H1 (cell line): ENCODE results near the gene ITGB1BP1. TPM values are rescaled to one million over a fixed set of nuclear protein-coding genes. Genes with fewer than 3 reads are reported as not detected.
A peak's percentile ranks its signal among the peaks of the same experiment; 100 is the strongest.

Experiments
- CTCF ChIA-PET: fragments of 300-600 bp; sonication (Branson Sonifier 250); formaldehyde crosslinking; loops from one replicate; lab custom pipeline; 2021; ENCODE audit not compliant: partially characterized antibody; lab: Charles Lee
- POLR2A ChIA-PET: fragments of 300-600 bp; sonication (Branson Sonifier 250); formaldehyde crosslinking; loops from one replicate; lab custom pipeline; 2021; ENCODE audit warnings: inconsistent platforms; ENCODE audit not compliant: partially characterized antibody; lab: Charles Lee
- DNase-seq, 2 experiments: peaks; one replicate each; pipeline versions ENCODE4 v3.0.0 to v3.0.0-alpha.2; 2010 to 2022; ENCODE audit warnings: low spot score in 2 of 2, low read depth in 1 of 2, mixed read lengths in 1 of 2
- FAIRE-seq: peaks from 2 replicates; lab custom pipeline; 2011; peaks lifted over from hg19 to GRCh38; lab: Jason Lieb, UNC
- H2AFZ ChIP-seq: 2 replicates; pipeline ENCODE4 v1.8.1; 2012; ENCODE audit warnings: low read length, inconsistent platforms
- H2AK5ac ChIP-seq: 2 replicates; pipeline ENCODE4 v1.6.1; 2013; ENCODE audit warnings: low read depth, low read length
- H2BK120ac ChIP-seq: replicated peaks from 2 replicates; pipeline ENCODE3; 2013; ENCODE audit warnings: low read depth, low read length, inconsistent platforms
- H2BK12ac ChIP-seq: 2 replicates; pipeline ENCODE4 v1.6.1; 2013; ENCODE audit warnings: low read depth, low read length
- H2BK15ac ChIP-seq: 2 replicates; pipeline ENCODE4 v1.6.1; 2013; ENCODE audit warnings: low read length
- H2BK20ac ChIP-seq: 2 replicates; pipeline ENCODE4 v1.6.1; 2013; ENCODE audit warnings: low read length
- H2BK5ac ChIP-seq: 2 replicates; pipeline ENCODE4 v1.6.1; 2013; ENCODE audit warnings: low read depth, low read length
- H3K14ac ChIP-seq: 2 replicates; pipeline ENCODE4 v1.6.1; 2013; ENCODE audit warnings: inconsistent platforms; ENCODE audit not compliant: insufficient read length
- H3K18ac ChIP-seq: 2 replicates; pipeline ENCODE4 v1.6.1; 2013; ENCODE audit warnings: low read length; ENCODE audit errors: extremely low read depth
- H3K23ac ChIP-seq: 2 replicates; pipeline ENCODE4 v1.6.1; 2013; ENCODE audit warnings: inconsistent platforms; ENCODE audit not compliant: insufficient read length
- H3K23me2 ChIP-seq: 2 replicates; pipeline ENCODE4 v1.6.1; 2013; ENCODE audit warnings: low read depth, low read length
- H3K27ac ChIP-seq: 2 replicates; pipeline ENCODE4 v1.6.1; 2011; ENCODE audit warnings: low read depth, low read length, inconsistent platforms
- H3K27me3 ChIP-seq, 4 experiments: replicated peaks in 1 of 4; 1 replicate in 1 of 4; 2 replicates in 3 of 4; pipeline versions ENCODE4 v1.6.1 to v1.8.1; 2011 to 2013; ENCODE audit warnings: low read length in 3 of 4, mild to moderate bottlenecking in 3 of 4, inconsistent platforms in 2 of 4, mixed read lengths in 2 of 4, moderate library complexity in 1 of 4; ENCODE audit not compliant: control insufficient read depth in 3 of 4, insufficient read depth in 3 of 4; ENCODE audit errors: extremely low read depth in 1 of 4
- H3K36me3 ChIP-seq, 4 experiments: 2 replicates each; pipeline versions ENCODE4 v1.6.1 to v1.8.1; 2011 to 2013; ENCODE audit warnings: mild to moderate bottlenecking in 4 of 4, low read length in 3 of 4, moderate library complexity in 2 of 4, control low read depth in 1 of 4, inconsistent platforms in 1 of 4; ENCODE audit not compliant: insufficient read depth in 4 of 4, control insufficient read depth in 2 of 4
- H3K4ac ChIP-seq: replicated peaks from 2 replicates; pipeline ENCODE3; 2013; ENCODE audit warnings: low read length, low read depth, mixed read lengths, inconsistent platforms; ENCODE audit not compliant: insufficient read length
- H3K4me1 ChIP-seq, 4 experiments: replicated peaks in 1 of 4; 1 replicate in 1 of 4; 2 replicates in 3 of 4; pipeline versions ENCODE4 v1.6.1 to v1.8.1; 2011 to 2013; ENCODE audit warnings: low read length in 3 of 4, inconsistent platforms in 2 of 4, mixed read lengths in 1 of 4; ENCODE audit not compliant: insufficient read depth in 4 of 4, control insufficient read depth in 3 of 4
- H3K4me2 ChIP-seq, 2 experiments: 2 replicates each; pipeline versions ENCODE4 v1.6.1 to v1.8.1; 2011 to 2013; ENCODE audit warnings: low read depth in 2 of 2, low read length in 2 of 2, control low read depth in 1 of 2, inconsistent platforms in 1 of 2, mild to moderate bottlenecking in 1 of 2; ENCODE audit not compliant: insufficient read depth in 1 of 2
- H3K4me3 ChIP-seq, 4 experiments: fragments of 200-600, 300-600 bp in 1 of 4; sonication (generic), shearing (Covaris generic), sonication (Bioruptor Twin) in 1 of 4; 2 replicates each; pipeline versions ENCODE4 v1.5.1 to v1.8.1; 2011 to 2016; ENCODE audit warnings: low read length in 4 of 4, low read depth in 3 of 4, control low read depth in 2 of 4, inconsistent platforms in 2 of 4, mild to moderate bottlenecking in 2 of 4, mixed read lengths in 1 of 4, moderate library complexity in 1 of 4; ENCODE audit not compliant: insufficient read depth in 2 of 4; ENCODE audit errors: extremely low read depth in 1 of 4
- H3K56ac ChIP-seq: replicated peaks from 2 replicates; pipeline ENCODE3; 2013; ENCODE audit warnings: low read depth, mild to moderate bottlenecking, mixed read lengths, low read length, inconsistent platforms; ENCODE audit not compliant: insufficient read length
- H3K79me1 ChIP-seq: 2 replicates; pipeline ENCODE4 v1.6.1; 2013; ENCODE audit warnings: low read depth, low read length, control low read depth
- H3K79me2 ChIP-seq, 2 experiments: 2 replicates each; pipeline versions ENCODE4 v1.6.1 to v1.8.1; 2012 to 2013; ENCODE audit warnings: low read length in 2 of 2, mild to moderate bottlenecking in 2 of 2, inconsistent platforms in 1 of 2; ENCODE audit not compliant: insufficient read depth in 2 of 2, control insufficient read depth in 1 of 2
- H3K9ac ChIP-seq, 4 experiments: replicated peaks in 1 of 4; 1 replicate in 1 of 4; 2 replicates in 3 of 4; pipeline versions ENCODE4 v1.6.1 to v1.8.1; 2011 to 2013; ENCODE audit warnings: low read depth in 3 of 4, low read length in 3 of 4, control low read depth in 2 of 4, mild to moderate bottlenecking in 2 of 4, moderate library complexity in 2 of 4, inconsistent platforms in 1 of 4; ENCODE audit errors: extremely low read depth in 1 of 4
- H3K9me3 ChIP-seq, 2 experiments: 2 replicates each; pipeline versions ENCODE4 v1.6.1 to v1.8.1; 2012 to 2013; ENCODE audit warnings: mild to moderate bottlenecking in 2 of 2, moderate library complexity in 2 of 2, control low read depth in 1 of 2, inconsistent platforms in 1 of 2, low read depth in 1 of 2, low read length in 1 of 2, mixed read lengths in 1 of 2; ENCODE audit not compliant: insufficient read depth in 2 of 2
- H4K20me1 ChIP-seq, 2 experiments: replicated peaks in 1 of 2; 2 replicates each; pipeline versions ENCODE3 to v1.8.1; 2011 to 2013; ENCODE audit warnings: inconsistent platforms in 2 of 2, low read length in 2 of 2, mild to moderate bottlenecking in 1 of 2; ENCODE audit not compliant: insufficient read depth in 2 of 2, control insufficient read depth in 1 of 2
- H4K5ac ChIP-seq: 2 replicates; pipeline ENCODE4 v1.6.1; 2013; ENCODE audit warnings: low read length, low read depth, mixed read lengths, inconsistent platforms; ENCODE audit not compliant: insufficient read length
- H4K8ac ChIP-seq: 2 replicates; pipeline ENCODE4 v1.8.0; 2013; ENCODE audit warnings: mild to moderate bottlenecking, moderate library complexity, low read length, inconsistent platforms; ENCODE audit not compliant: insufficient read depth; ENCODE audit errors: extremely low read depth
- H4K91ac ChIP-seq: replicated peaks from 2 replicates; pipeline ENCODE3; 2013; ENCODE audit warnings: low read length, mixed read lengths, inconsistent platforms; ENCODE audit not compliant: insufficient read length
- HDAC2 ChIP-seq, 2 experiments: fragments of 300-600 bp in 1 of 2; sonication (generic) in 1 of 2; IDR thresholded peaks; 2 replicates each; pipeline ENCODE4 v1.6.1; 2011 to 2012; ENCODE audit warnings: low read depth in 2 of 2, low read length in 2 of 2, mild to moderate bottlenecking in 2 of 2, moderate library complexity in 2 of 2, borderline replicate concordance in 1 of 2, inconsistent platforms in 1 of 2
- POU5F1 ChIP-seq: IDR thresholded peaks from 2 replicates; pipeline ENCODE4 v1.6.1; 2011; ENCODE audit warnings: low read depth, mild to moderate bottlenecking, low read length, moderate library complexity
- RBBP5 ChIP-seq: IDR thresholded peaks from 2 replicates; pipeline ENCODE4 v1.7.1; 2012; ENCODE audit warnings: low read depth, mild to moderate bottlenecking, inconsistent platforms, low read length, moderate library complexity, borderline replicate concordance
- SAP30 ChIP-seq: fragments of 300-600 bp; sonication (generic); IDR thresholded peaks from 2 replicates; pipeline ENCODE4 v1.7.1; 2012; ENCODE audit warnings: low read length, moderate library complexity, mild to moderate bottlenecking, inconsistent platforms; ENCODE audit not compliant: insufficient read depth, insufficient replicate concordance
- SUZ12 ChIP-seq: fragments of 200-600 bp; sonication (generic); IDR thresholded peaks from 2 replicates; pipeline ENCODE4 v1.6.1; 2012; ENCODE audit warnings: mild to moderate bottlenecking, inconsistent platforms, low read length, moderate library complexity, mixed read lengths
- WGBS, 2 experiments: shearing (Covaris generic) in 1 of 2; methylation state at CpG; one replicate each; pipeline versions ENCODE4 v1.1.6 to v1.1.7; 2013 to 2015; ENCODE audit warnings: low lambda C conversion rate in 2 of 2, mixed read lengths in 2 of 2, inconsistent platforms in 1 of 2, low coverage in 1 of 2, missing lambda C conversion rate in 1 of 2; ENCODE audit not compliant: insufficient replicate concordance in 2 of 2, insufficient coverage in 1 of 2, insufficient read length in 1 of 2; ENCODE audit errors: extremely low coverage in 1 of 2, missing lambda C conversion rate in 1 of 2; 5-methylcytosine and 5-hydroxymethylcytosine counted together
- polyA plus RNA-seq, 7 experiments: library from polyadenylated mRNA; depleted of rRNA in 3 of 7; stranded (reverse) in 5 of 7; unstranded in 2 of 7; fragments of >200 nt in 5 of 7; fragments of 200-250 nt in 2 of 7; gene quantifications; 1 replicate in 5 of 7; 2 replicates in 1 of 7; 4 replicates in 1 of 7; pipeline versions ENCODE4 v1.2.1 to v1.2.3, GENCODE V29; 2011 to 2013; ENCODE audit warnings: missing spikeins in 2 of 7, mixed read lengths in 2 of 7
- total RNA-seq: library from RNA; stranded (reverse); fragmentation: NEBNext Ultra II Directional; extraction: Animal tissue kit (Norgen Biotek cat#: 25700); gene quantifications from 2 replicates; pipeline ENCODE4 v1.2.1, GENCODE V29; 2021
- TF ChIP-seq, protein P1 (sequence below): IDR thresholded peaks from 2 replicates; pipeline ENCODE4 v1.6.1; 2012; ENCODE audit warnings: inconsistent platforms
- TF ChIP-seq, protein P2 (sequence below): IDR thresholded peaks from 2 replicates; pipeline ENCODE4 v1.6.1; 2011; ENCODE audit warnings: low read length, improper control_type of control experiment

Gene ITGB1BP1
- total and polyA plus RNA-seq, 2 of the 8 experiments (the other 6 are each of a cell fraction or from before 2014, with no cell fraction given) = 16.1 to 45.4 TPM

GRCh38 chr2:9422321-9423099, 818 bp downstream of the ITGB1BP1 start:
- Histone ChIP-seq H3K14ac (no peak overlapping the region), H4K5ac (no peak overlapping the region), H2BK5ac (no peak overlapping the region), H3K4ac (no peak overlapping the region), H2BK15ac (no peak overlapping the region), H3K4me1 (peaks cover 5 to 14% (median 8%) of the 10 kb centered on the region in 4 experiments; a peak in 6 of 7 replicates), H3K4me3 (peak overlapping the region; percentile 84 to 98 (median 96)), H2BK20ac (no peak overlapping the region), H2AK5ac (no peak overlapping the region; the same call in 1 of the 2 replicates), H4K8ac (peak overlapping the region; percentile 11), H3K36me3 (no peaks in the 10 kb centered on the region), H3K4me2 (peak overlapping the region; percentile 99 to 100), H2BK12ac (0 out of 2 replicates have a peak overlapping the region, but pooled peaks have one; percentile 65), H4K91ac (no peak overlapping the region), H3K9ac (peak overlapping the region in 1 of 4 experiments; percentile 13; a peak in 5 of 7 replicates), H2BK120ac (no peak overlapping the region), H3K56ac (no peak overlapping the region), H3K79me2 (peaks cover 0 to 41% of the 10 kb centered on the region in 2 experiments; a peak in 3 of 4 replicates), H3K23me2 (peaks cover 12% of the 10 kb centered on the region), H3K18ac (no peak overlapping the region), H3K79me1 (peaks cover 13% of the 10 kb centered on the region), H3K27me3 (peaks cover 0 to 9% (median 4%) of the 10 kb centered on the region in 4 experiments; a peak in 4 of 7 replicates), H4K20me1 (peaks cover 3 to 4% of the 10 kb centered on the region in 2 experiments), H3K27ac (no peak overlapping the region), H3K9me3 (no peaks in the 10 kb centered on the region), H3K23ac (no peak overlapping the region), H2AFZ (peak overlapping the region; percentile 98)
- ChIA-PET POLR2A (interaction anchor here (0.6 to 3.3 kb wide), 6 partner anchors 10 to 664 kb away, joined by 3 to 12 read pairs (median 4); partner anchors contain the start of gene YWHAQ), CTCF (interaction anchor here (1.2 to 2.2 kb wide), 3 partner anchors 21 to 282 kb away, joined by 3 to 6 read pairs (median 4); no protein-coding TSS in a partner anchor)
- FAIRE-seq (no peak), DNase-seq (peak in 1 of 2 experiments; percentile 72)
- 8% methylated on average over 41 of the region's 42 CpGs; no CpG with 5 or more reads in 1 of the 2 experiments for WGBS, 2 experiments
- TF ChIP-seq RBBP5 (peak; percentile 24; the same call in 1 of the 2 replicates), SAP30 (no peak), SUZ12 (no peak), POU5F1 (no peak), HDAC2 (IDR thresholded peaks at IDR 0.05; ENCODE audit: borderline replicate concordance in 1 of 2, low read depth in 2 of 2, low read length in 2 of 2) (peak in 1 of 2 experiments; percentile 95; a peak in 2 of 4 replicates)
- TF ChIP-seq, protein P1, sequence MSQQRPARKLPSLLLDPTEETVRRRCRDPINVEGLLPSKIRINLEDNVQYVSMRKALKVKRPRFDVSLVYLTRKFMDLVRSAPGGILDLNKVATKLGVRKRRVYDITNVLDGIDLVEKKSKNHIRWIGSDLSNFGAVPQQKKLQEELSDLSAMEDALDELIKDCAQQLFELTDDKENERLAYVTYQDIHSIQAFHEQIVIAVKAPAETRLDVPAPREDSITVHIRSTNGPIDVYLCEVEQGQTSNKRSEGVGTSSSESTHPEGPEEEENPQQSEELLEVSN = peak; percentile 81
- TF ChIP-seq, protein P2, sequence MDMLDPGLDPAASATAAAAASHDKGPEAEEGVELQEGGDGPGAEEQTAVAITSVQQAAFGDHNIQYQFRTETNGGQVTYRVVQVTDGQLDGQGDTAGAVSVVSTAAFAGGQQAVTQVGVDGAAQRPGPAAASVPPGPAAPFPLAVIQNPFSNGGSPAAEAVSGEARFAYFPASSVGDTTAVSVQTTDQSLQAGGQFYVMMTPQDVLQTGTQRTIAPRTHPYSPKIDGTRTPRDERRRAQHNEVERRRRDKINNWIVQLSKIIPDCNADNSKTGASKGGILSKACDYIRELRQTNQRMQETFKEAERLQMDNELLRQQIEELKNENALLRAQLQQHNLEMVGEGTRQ = no peak
